GM21515 (cell line): ENCODE data around the gene ERAS.
"Not testable (repeated sequence)": the region's sequence is repeated elsewhere in the genome, so short reads cannot be mapped to it uniquely, and the experiment has no call there.

Experiments
- ATAC-seq: cut with Tn5 transposase; IDR thresholded peaks from one replicate; pipeline ENCODE4 v1.9.1; 2021; ENCODE audit not compliant: unreplicated experiment

Gene ERAS

DNA sequence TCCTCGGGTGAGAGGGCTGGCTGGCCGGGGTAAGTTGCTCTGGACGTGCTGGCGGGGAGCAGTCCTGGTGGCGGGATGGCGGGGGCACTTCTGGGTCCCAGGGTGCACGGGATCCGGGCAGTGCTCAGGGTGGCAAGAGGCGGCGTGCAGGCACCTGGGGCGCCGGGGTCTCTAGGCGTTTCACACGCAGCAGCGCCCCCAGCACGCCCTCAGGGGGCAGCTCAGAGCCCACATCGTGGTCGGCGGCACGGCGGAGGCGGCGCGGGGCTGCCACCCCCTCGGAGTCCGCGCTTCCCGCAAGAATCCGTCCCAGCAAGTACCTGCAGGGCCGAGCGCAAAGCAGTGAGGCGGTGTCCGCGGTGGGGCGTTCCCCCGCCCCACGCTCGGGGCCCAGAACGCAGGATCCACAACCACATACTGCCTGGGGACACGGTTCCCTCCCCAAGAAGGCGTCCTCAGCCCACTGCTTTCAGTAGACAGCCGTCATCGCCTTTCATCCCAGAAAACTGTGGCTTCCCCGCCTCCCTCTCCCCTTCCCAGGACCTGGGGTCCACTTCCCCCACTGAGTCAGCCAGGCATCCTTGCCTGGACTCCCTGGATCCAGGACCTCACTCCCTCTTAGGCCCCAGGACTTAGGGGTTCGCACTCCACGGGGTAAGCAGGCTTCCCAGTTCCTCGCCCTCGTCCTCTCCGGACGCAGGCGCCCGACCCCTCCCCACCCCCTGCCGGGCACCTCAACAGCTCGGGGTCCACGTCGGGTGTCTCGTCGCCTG, 5.0 kb downstream of the ERAS start:
- no peak for ATAC-seq

DNA sequence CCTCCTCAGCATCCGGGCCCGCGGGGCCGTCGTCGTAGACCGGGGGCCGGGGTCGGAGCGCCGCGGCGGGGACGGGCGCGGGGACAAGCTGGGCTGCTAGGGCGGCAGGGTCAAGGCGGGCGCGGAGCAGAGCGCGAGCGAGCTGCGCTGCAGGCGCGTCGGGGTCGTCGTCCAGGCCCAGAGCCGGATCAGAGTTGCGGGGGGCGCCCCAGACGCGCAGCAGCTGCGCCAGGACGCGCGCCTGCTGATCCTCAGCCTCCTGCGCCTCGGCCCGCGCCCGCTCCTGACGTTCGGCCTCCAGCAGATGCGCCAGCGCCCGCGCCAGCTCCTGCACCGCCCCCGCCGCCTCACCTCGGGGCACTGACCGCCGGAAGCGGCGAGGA, 5.6 kb downstream of the ERAS start:
- ATAC-seq: no peak

DNA sequence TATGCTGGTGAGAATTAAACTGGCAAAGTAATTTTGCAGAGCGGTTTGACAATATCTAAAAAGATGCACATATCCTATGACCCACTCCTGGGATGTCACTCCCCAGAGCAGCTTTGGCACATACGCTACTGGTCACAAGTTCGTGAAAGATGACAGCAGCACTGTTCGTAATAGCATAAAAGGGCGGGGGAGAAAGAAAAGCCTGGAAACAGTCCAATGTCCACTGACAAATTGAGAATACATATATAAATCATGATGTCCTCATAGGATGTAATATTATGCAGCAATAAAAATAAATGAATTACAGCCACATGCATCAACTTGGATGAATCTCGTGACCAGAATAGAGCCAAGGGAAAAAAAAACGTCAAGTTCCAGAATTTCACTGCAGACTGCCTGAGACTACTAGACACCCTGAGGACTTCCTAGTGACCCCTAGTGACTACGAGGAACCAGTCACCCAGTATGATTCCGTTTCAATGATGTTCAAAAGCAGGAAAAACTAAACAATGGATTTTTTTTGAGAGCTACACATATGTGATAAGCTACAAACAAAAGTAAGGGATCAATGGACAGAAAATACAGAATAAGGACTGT, 7.3 kb downstream of the ERAS start:
- no peak for ATAC-seq

DNA sequence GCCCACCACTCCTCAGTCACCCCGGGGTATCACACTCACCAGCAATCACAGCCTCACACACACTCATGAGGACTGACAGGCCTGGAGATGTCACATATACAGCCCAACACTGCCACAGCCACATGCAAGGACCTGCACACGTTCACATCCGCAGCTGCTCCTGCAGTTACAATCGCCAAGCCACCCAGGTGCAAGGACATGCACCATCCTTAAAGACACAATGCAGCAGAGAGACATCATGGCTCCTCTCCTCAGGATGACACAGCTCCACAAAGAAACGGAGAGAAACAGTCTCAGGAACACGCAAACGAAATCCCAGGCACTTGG, 8.0 kb downstream of the ERAS start:
- no peak for ATAC-seq

- ATAC-seq: no peak
Measured at GRCh38 chrX:48835524-48836329, 9.4 kb downstream of the ERAS start, which contains the start of gene PCSK1N. PCSK1N (minus strand) TSS chrX:48835610; CDS start chrX:48835532, 78 bp downstream.

DNA sequence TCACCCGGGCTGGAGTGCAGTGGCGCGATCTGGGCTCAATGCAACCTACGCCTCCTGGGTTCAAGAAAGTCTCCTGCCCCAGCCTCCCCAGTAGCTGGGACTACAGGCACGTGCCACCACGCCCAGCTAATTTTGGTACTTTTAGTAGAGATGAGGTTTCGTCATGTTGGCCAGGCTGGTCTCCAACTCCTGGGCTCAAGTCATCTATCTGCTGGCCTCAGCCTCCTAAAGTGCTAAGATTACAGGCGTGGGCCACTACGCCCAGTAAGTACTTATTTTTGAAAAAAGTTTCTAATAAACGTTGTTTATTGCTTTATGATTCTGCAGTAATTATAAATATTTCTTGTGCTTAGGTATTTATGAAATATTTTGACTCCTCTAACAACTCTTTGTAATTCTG, 13.4 kb downstream of the ERAS start:
- ATAC-seq: no peak

DNA sequence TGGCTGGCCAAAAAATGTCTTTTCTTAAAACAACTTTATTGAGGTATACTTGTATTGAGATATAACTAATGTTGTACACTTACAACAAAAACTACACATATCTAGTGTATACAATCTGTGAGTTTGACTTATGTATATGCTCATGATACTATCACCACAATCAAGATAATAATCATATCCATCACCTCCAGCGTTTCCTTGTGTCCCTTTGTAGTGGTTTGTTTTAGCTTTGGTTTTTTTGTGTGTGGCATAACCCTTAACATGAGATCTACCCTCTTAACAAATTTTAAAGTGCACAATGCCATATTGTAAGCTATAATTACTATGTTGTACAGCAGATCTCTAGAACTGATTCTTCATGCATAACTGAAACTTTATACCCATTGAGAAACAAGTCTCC, 22.5 kb downstream of the ERAS start:
- ATAC-seq: no peak

DNA sequence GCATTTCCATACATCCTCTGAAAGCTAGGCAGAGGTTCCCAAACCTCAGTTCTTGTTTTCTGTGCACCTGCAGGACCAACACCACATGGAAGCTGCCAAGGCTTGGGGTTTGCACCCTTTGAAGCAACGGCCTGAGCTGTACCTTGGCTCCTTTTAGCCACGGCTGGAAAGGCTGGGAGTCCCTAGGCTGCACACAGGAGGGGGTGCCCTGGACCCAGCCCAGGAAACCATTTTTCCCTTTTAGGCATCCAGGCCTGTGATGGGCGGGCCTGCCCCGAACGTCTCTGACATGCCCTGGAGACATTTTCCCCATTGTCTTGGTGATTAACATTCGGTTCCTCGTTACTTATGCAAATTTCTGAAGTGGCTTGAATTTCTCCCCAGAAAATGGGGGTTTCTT, 26.5 kb downstream of the ERAS start:
- ATAC-seq: no peak

DNA sequence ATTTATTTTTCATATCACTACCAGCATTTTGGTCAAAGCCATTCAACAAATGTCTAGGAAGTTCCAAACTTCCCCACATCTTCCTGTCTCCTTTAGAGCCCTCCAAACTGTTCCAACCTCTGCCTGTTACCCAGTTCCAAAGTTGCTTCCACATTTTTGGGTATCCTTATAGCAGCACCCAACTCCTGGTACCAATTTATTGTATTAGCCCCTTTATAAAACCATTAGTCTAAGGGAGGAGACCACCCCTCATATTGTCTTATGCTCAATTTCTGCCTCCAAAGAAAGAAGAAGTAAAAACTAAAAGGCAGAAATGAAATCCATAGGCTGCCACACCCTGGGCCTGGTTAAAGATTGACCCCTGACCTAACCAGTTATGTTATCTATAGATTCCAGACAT, 27.2 kb downstream of the ERAS start:
- ATAC-seq: not testable (repeated sequence)

DNA sequence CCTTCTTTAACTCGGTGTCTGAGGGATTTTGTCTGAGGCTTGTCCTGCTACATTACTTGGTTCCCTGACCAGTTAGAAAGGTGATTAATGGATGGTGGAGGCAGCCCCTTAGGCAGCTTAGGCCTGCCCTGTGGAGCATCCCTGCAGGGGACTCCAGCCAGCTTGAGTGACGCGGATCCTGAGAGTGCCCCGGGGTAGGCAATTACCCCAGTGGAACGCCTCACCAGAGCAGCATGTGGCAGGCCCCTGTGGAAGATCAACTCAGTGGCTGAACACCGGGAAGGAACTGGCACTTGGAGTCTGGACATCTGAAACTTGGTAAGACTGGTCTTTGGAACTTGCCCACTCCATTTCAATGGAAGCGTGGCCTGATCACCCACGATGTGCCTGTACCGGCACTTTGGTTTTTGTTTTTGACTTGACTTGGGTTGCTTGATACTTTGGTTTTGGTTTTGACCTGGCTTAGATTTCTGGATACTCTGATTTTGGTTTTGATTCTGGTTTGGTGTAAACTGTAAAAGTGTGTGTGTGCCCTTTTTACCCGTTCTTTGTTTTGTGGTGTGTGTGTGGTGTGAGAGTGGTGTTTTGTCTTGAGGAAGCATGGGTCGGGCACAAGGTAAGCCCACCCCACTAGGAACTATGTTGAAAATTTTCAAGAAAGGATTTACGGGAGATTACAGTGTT, 27.9 kb downstream of the ERAS start:
- ATAC-seq: not testable (repeated sequence)

- ATAC-seq: no peak
Measured at GRCh38 chrX:48854898-48855297, 28.6 kb downstream of the ERAS start.

DNA sequence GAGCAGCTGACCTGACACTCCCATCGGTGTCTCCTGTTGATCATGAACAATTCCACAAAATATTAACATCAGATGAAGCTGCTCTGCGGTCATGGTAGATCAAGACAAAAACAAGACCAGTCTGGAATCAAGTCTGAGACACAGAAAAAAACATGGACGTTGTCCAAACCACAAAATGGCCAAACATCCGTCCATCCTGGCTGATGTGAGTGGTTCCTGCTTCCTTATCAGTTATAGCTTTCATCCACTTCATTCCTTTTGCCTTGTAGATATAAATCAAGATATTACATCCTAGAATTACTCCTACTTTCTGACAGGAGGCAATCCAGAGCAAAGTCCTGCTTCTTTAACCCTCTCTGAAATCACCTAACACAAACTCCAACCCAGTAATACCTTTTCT, 37.9 kb downstream of the ERAS start:
- ATAC-seq: no peak

DNA sequence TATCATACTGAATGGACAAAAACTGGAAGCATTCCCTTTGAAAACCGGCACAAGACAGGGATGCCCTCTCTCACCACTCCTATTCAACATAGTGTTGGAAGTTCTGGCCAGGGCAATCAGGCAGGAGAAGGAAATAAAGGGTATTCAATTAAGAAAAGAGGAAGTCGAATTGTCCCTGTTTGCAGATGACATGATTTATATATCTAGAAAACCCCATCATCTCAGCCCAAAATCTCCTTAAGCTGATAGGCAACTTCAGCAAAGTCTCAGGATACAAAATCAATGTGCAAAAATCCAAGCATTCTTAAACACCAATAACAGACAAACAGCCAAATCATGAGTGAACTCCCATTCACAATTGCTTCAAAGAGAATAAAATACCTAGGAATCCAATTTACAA, 45.7 kb downstream of the ERAS start:
- ATAC-seq: not testable (repeated sequence)

DNA sequence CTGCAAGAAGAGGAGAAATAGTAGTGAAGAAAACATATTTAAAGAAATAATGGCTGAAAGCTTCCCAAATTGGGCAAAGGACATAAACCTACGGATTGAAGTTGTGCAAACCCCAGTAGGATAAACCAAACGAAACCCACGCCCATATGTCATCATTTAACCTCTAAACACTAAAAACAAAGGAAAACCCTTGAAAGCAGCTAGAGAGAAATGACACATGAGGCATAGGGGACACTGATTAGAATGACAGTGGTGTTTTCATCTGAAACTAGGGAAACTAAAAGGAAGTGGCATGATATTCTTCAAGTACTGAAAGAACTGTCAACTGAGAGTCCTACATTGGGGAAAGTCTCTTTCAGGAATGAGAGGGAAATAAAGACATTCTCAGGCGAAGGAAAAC, 50.6 kb downstream of the ERAS start:
- ATAC-seq: not testable (repeated sequence)
